NB4 (cell line): ENCODE data around the gene LTK.
A peak's percentile ranks its signal among the peaks of the same experiment; 100 is the strongest.

Experiments
- DNase-seq: peaks from one replicate; pipeline ENCODE4 v3.0.0; 2010; ENCODE audit warnings: low read depth
- H3K4me3 ChIP-seq: one replicate; pipeline ENCODE4 v1.5.1; 2011; ENCODE audit warnings: mild to moderate bottlenecking, low read depth, low read length, moderate library complexity
- CTCF ChIP-seq: IDR thresholded peaks from one replicate; pipeline ENCODE4 v1.5.1; 2012; ENCODE audit warnings: low read depth, low read length
- MAX ChIP-seq: IDR thresholded peaks from 2 replicates; pipeline ENCODE4 v1.6.1; 2011; ENCODE audit warnings: low read depth, low read length
- MYC ChIP-seq: IDR thresholded peaks from 2 replicates; pipeline ENCODE4 v1.6.1; 2011; ENCODE audit warnings: low read depth, low read length
- POLR2A ChIP-seq: IDR thresholded peaks from 2 replicates; pipeline ENCODE4 v1.6.1; 2011; ENCODE audit warnings: mild to moderate bottlenecking; ENCODE audit not compliant: insufficient read length; ENCODE audit errors: extremely low read depth

Gene LTK

GRCh38 chr15:41507820-41508290 lies 5.8 kb downstream of the LTK start:
- TF ChIP-seq POLR2A, result no peak
- TF ChIP-seq MYC, result no peak
- no peak for TF ChIP-seq CTCF
- TF ChIP-seq MAX, result no peak
- H3K4me3 ChIP-seq, result no peak overlapping the region
- DNase-seq, result no peak

- H3K4me3 ChIP-seq, result no peak overlapping the region
- TF ChIP-seq MYC (no peak), POLR2A (no peak), MAX (no peak), CTCF (no peak)
- DNase-seq, result peak; percentile 62
Observed at GRCh38 chr15:41506796-41507341, 6.8 kb downstream of the LTK start.

- TF ChIP-seq CTCF (no peak), MYC (no peak), POLR2A (no peak), MAX (no peak)
- H3K4me3 ChIP-seq, result no peak overlapping the region
- DNase-seq, result no peak
Observed at GRCh38 chr15:41505776-41506175, 7.9 kb downstream of the LTK start.

GRCh38 chr15:41504751-41505492 lies 8.7 kb downstream of the LTK start:
- no peak overlapping the region for H3K4me3 ChIP-seq
- DNase-seq, result no peak
- no peak for TF ChIP-seq MAX
- no peak for TF ChIP-seq CTCF
- TF ChIP-seq MYC, result no peak
- TF ChIP-seq POLR2A, result no peak

GRCh38 chr15:41503669-41504010 lies 10.0 kb downstream of the LTK start:
- no peak overlapping the region for H3K4me3 ChIP-seq
- TF ChIP-seq POLR2A, result peak; percentile 9
- no peak for TF ChIP-seq MAX
- TF ChIP-seq CTCF, result no peak
- no peak for TF ChIP-seq MYC

More at GRCh38 chr15:41503669-41504010, 10.0 kb downstream of the LTK start:
- no peak for DNase-seq
